ENCODE data around the gene DENND4C. TPM values are rescaled to one million over a fixed set of nuclear protein-coding genes. Genes with fewer than 3 reads are reported as not detected.
A peak's percentile ranks its signal among the peaks of the same experiment; 100 is the strongest.

Gene DENND4C
- total RNA-seq, 1 experiment from 2014 or later = 22.6 TPM

GRCh38 chr9:19229595-19230354 lies 718 bp upstream of the DENND4C start (continued):
- TF ChIP-seq ESRRA (CRISPR knock-in tag; IDR thresholded peaks at IDR 0.05; ENCODE audit: borderline replicate concordance) = peak; percentile 22; the same call in 1 of the 2 replicates
- TF ChIP-seq ZBTB43 (CRISPR knock-in tag; IDR thresholded peaks at IDR 0.05) = no peak
- TF ChIP-seq, protein P1, sequence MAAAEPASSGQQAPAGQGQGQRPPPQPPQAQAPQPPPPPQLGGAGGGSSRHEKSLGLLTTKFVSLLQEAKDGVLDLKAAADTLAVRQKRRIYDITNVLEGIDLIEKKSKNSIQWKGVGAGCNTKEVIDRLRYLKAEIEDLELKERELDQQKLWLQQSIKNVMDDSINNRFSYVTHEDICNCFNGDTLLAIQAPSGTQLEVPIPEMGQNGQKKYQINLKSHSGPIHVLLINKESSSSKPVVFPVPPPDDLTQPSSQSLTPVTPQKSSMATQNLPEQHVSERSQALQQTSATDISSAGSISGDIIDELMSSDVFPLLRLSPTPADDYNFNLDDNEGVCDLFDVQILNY (CRISPR knock-in tag; IDR thresholded peaks at IDR 0.05) = 0 out of 2 replicates have a peak, but pooled peaks have one; percentile 1

DNA sequence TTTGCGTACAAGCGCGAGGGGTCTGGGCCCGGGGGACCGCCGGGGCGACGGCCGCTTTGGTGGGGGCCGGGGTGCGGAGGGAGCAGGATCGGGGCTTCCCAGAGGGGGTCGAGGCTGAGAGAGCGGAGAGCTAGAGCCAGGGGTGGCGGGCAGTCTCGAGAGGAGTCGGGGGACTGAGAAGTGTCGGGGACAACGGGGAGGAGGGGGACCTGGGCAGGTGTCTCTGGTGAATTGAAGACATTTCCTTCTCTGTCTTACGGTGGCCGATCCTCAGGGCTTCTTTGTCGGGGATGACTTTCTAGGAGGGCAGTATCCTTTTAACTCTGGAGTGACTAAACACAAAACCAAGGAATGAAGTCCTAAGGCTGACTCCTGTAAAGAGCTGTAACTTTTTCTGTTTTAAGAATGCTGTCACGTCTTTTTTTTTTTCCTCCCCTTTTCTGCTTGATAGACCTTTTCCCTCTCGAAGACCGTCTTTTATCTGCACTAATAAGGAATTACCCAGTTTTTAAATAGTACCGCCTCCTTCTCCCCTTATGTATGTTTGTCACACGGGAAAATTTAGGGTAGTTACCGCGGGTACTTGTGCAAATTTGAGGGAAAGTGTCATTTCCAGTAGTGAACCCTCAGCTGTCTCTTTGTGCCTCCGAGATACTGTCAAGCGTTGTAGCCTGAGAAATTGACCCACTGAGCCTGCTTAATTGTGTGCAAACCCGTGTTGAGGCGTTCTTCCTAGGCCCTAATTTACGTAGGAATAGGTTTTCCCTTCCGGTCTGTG lies 822 bp downstream of the DENND4C start:
- no peaks in the 10 kb centered on the region for H3K36me3 Mint-ChIP-seq
- peak; percentile 12 for ATAC-seq
- ChIA-PET CTCF (interaction anchor here (0.6 to 1.6 kb wide), 5 partner anchors 51 to 233 kb away, joined by 3 to 10 read pairs (median 3); partner anchors contain the start of gene RRAGA), POLR2A (interaction anchor here (0.6 to 1.7 kb wide), 6 partner anchors 10 to 182 kb away, joined by 3 to 7 read pairs (median 4); partner anchors contain the start of gene RRAGA)
- TF ChIP-seq FOXP1 (CRISPR knock-in tag; IDR thresholded peaks at IDR 0.05; ENCODE audit: borderline replicate concordance) = no peak
- TF ChIP-seq NR2C2 (CRISPR knock-in tag; IDR thresholded peaks at IDR 0.05) = no peak
- TF ChIP-seq, protein P1 (CRISPR knock-in tag; IDR thresholded peaks at IDR 0.05) = no peak
- TF ChIP-seq JUN (CRISPR knock-in tag; IDR thresholded peaks at IDR 0.05) = no peak
- no peak overlapping the region for H3K27ac Mint-ChIP-seq
- no peak overlapping the region for H3K4me3 Mint-ChIP-seq
- peaks cover 16% of the 10 kb centered on the region for H3K4me1 Mint-ChIP-seq
- no peaks in the 10 kb centered on the region for H3K9me3 Mint-ChIP-seq
- no peaks in the 10 kb centered on the region for H3K27me3 Mint-ChIP-seq (ENCODE audit: low read depth)
- DNase-seq (ENCODE audit: low spot score) = peak; percentile 61

- no peaks in the 10 kb centered on the region for H3K36me3 Mint-ChIP-seq
- no peaks in the 10 kb centered on the region for H3K9me3 Mint-ChIP-seq
- ATAC-seq (no peak), DNase-seq (ENCODE audit: low spot score) (no peak)
- no peaks in the 10 kb centered on the region for H3K27me3 Mint-ChIP-seq (ENCODE audit: low read depth)
- POLR2A ChIA-PET = interaction anchor here (0.8 to 1.1 kb wide), 2 partner anchors 11 to 143 kb away, joined by 5 to 6 read pairs; no protein-coding TSS in a partner anchor
- CTCF ChIA-PET = interaction anchor here (0.9 to 1.2 kb wide), 2 partner anchors 58 to 233 kb away, joined by 3 to 10 read pairs; no protein-coding TSS in a partner anchor
- no peak overlapping the region for H3K27ac Mint-ChIP-seq
- H3K4me1 Mint-ChIP-seq = peaks cover 23% of the 10 kb centered on the region
- H3K4me3 Mint-ChIP-seq = no peak overlapping the region
- no peak for TF ChIP-seq GABPB1 (CRISPR knock-in tag; IDR thresholded peaks at IDR 0.05)
- no peak for TF ChIP-seq KAT7 (CRISPR knock-in tag; IDR thresholded peaks at IDR 0.05; ENCODE audit: borderline replicate concordance)
- no peak for TF ChIP-seq GRHL2 (CRISPR knock-in tag; IDR thresholded peaks at IDR 0.05; ENCODE audit: insufficient replicate concordance, severe bottlenecking)
- TF ChIP-seq, protein P2, sequence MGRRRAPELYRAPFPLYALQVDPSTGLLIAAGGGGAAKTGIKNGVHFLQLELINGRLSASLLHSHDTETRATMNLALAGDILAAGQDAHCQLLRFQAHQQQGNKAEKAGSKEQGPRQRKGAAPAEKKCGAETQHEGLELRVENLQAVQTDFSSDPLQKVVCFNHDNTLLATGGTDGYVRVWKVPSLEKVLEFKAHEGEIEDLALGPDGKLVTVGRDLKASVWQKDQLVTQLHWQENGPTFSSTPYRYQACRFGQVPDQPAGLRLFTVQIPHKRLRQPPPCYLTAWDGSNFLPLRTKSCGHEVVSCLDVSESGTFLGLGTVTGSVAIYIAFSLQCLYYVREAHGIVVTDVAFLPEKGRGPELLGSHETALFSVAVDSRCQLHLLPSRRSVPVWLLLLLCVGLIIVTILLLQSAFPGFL (CRISPR knock-in tag; IDR thresholded peaks at IDR 0.05; ENCODE audit: borderline replicate concordance) = no peak
- TF ChIP-seq, protein P3, sequence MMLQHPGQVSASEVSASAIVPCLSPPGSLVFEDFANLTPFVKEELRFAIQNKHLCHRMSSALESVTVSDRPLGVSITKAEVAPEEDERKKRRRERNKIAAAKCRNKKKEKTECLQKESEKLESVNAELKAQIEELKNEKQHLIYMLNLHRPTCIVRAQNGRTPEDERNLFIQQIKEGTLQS (CRISPR knock-in tag; conservative IDR thresholded peaks at IDR 0.05) = no peak
- TF ChIP-seq OVOL2 (CRISPR knock-in tag; IDR thresholded peaks at IDR 0.05; ENCODE audit: borderline replicate concordance) = no peak
- no peak for TF ChIP-seq GTF2I (CRISPR knock-in tag; conservative IDR thresholded peaks at IDR 0.05)
- TF ChIP-seq TEAD1 (CRISPR knock-in tag; IDR thresholded peaks at IDR 0.05) = no peak
- TF ChIP-seq FOXP4 (CRISPR knock-in tag; IDR thresholded peaks at IDR 0.05) = no peak
- TF ChIP-seq, protein P4, sequence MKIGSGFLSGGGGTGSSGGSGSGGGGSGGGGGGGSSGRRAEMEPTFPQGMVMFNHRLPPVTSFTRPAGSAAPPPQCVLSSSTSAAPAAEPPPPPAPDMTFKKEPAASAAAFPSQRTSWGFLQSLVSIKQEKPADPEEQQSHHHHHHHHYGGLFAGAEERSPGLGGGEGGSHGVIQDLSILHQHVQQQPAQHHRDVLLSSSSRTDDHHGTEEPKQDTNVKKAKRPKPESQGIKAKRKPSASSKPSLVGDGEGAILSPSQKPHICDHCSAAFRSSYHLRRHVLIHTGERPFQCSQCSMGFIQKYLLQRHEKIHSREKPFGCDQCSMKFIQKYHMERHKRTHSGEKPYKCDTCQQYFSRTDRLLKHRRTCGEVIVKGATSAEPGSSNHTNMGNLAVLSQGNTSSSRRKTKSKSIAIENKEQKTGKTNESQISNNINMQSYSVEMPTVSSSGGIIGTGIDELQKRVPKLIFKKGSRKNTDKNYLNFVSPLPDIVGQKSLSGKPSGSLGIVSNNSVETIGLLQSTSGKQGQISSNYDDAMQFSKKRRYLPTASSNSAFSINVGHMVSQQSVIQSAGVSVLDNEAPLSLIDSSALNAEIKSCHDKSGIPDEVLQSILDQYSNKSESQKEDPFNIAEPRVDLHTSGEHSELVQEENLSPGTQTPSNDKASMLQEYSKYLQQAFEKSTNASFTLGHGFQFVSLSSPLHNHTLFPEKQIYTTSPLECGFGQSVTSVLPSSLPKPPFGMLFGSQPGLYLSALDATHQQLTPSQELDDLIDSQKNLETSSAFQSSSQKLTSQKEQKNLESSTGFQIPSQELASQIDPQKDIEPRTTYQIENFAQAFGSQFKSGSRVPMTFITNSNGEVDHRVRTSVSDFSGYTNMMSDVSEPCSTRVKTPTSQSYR (CRISPR knock-in tag; IDR thresholded peaks at IDR 0.05) = no peak
- no peak for TF ChIP-seq NFYB (CRISPR knock-in tag; conservative IDR thresholded peaks at IDR 0.05; ENCODE audit: low read depth)
- no peak for TF ChIP-seq MYBL2 (CRISPR knock-in tag; IDR thresholded peaks at IDR 0.05)
These were observed 1.7 kb downstream of the DENND4C start for GRCh38 chr9:19231904-19232822.

Data from WTC11 (cell line).